Non-pigmented ciliary epithelial cell (primary cell): Measurements from ENCODE around the gene CNKSR1.
A peak's percentile ranks its signal among the peaks of the same experiment; 100 is the strongest.
"Not testable (repeated sequence)": the region's sequence is repeated elsewhere in the genome, so short reads cannot be mapped to it uniquely, and the experiment has no call there.

Experiments
- DNase-seq: peaks from one replicate; pipeline ENCODE4 v3.0.0-alpha.2; 2010; ENCODE audit warnings: low read depth

Gene CNKSR1

DNA sequence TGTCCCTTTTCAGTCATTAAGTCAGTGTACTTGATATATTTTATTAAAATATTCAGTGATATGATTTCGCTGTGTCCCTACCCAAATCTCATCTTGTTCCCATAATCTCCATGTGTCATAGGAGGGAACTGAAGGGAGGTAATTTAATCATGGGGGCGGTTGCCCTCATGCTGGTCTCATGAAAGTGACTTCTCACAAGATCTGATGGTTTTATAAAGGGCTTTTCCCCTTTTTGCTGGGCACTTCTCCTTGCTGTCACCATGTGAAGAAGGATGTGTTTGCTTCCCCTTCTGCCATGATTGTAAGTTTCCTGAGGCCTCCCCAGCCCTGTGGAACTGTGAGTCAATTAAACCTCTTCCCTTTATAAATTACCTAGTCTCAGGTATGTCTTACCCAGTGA, 53.4 kb downstream of the CNKSR1 start:
- DNase-seq: not testable (repeated sequence)

DNA sequence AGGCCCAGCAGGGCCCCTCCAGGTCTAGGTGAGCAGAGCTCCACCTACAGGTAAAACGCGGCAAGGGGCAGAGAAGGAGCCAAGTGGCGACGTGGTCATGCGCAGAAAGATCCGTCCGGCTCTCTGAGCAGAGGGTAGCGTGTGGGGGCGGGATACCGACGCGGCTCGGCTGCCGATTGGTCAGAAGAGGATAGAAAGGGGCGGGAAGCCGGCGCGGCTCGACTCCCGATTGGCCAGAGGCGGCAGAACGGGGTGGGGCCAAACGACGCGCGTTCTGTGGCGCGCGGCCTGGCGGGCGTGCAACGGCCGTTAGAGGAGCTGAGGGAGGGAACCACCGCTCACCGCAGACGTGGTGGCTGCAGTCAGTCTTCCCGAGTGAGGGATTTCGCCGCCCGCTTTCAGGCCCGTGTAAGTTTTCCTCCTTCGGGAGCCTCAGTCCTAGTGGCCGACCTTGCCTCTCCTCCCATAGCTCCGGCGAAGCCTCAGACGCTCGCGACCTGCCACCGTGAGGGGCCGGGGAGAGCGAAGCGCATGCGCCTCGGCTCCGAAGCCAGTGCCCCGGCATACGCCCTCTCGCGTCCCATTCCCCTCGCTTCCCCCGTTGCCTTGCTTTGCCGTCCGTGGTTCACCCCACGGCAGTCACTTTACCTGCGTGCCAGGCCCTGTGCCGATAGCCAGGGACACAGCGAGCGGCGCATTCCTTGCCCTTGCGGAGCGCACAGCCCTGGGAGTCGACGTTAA, 56.8 kb downstream of the CNKSR1 start, which contains the start of gene CEP85:
CEP85 (plus strand) TSS at position 298 of the 741 bp plus-strand sequence. CDS start 5,584 bp downstream, outside the sequence.
- peak; percentile 81 for DNase-seq

DNA sequence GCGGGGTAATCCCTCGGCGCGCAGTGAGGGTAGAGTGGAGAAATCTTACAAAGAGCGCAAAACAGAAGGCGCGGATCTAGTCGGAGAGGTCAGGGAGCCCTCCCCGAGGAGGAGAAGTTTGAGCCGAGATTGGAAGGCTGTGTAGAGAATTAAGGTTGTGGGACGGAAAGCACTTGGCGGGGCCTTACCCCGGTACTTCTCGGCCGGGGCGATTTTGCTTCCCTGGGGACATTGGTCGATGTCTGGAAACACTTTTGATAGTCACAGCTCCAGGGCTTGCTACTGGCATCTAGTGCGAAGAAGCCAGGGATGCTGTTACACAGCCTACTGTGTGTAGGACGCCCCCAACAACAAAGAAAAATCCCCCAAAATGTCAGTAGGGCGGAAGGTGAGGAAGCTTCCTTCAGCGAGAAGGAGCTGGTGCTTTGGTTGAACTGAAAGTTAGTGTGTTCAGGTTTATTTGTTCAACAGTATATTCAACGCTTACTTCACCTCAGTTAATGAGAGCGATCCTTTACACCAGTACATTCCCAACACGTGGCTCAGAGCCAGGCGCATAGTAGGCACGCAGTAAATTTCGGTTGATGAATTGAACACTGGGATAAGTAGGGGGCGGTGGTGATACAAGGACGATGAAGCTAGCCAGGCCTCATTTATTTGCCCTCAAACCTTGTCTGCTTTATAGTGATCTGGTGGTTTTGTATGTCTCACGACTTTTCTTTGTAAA, 57.5 kb downstream of the CNKSR1 start:
- DNase-seq: no peak

DNA sequence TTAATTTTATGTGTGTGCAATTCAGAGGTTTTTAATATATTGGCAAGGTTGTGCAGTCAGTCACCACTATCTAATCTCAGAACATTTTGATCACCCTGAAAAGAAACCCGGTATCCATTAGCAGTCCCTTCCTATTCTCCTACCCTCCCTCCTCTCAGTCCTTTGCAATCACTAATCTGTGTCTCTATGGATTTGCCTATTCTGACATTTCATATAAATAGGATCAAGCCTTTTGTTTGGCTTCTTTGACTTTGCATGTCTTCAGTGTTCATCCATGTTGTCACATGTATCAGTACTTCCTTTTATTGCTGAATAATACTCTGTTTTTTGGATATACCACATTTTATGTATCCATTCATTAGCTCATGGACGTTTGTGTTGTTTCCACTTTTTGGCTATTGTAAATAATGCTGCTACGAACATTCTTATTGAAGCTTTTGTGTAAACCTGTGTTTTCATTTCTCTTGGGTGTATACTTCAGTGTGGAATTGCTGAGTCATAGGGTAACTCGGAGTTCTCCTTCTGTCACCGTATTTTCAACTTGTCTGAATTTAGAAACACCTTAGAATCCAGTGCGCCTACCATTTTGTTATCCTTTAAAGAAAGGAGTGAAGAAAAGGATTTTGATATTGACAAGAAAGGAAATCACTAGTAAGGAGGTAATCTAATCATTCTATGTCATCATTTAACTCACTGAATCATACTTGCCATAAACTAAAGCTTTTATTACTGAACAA, 60.1 kb downstream of the CNKSR1 start:
- peak; percentile 17 for DNase-seq
